Tibial artery (tissue), 4 donors: Measurements from ENCODE around the gene RASL12.
"Not testable (repeated sequence)": the region's sequence is repeated elsewhere in the genome, so short reads cannot be mapped to it uniquely, and the experiment has no call there.

ENCODE experiments used
- DNase-seq, 2 donors: peaks; one replicate each; pipeline ENCODE4 v3.0.0-alpha.2; 2019
- H3K27ac ChIP-seq, 2 donors: fragments of 200-600 bp; sonication (generic) in 1 of 2; 1 replicate in 1 of 2; 2 replicates in 1 of 2; pipeline ENCODE4 v1.5.1; 2018 to 2019; ENCODE audit warnings: mild to moderate bottlenecking in 1 of 2
- H3K27me3 ChIP-seq, 2 donors: fragments of 200-600 bp; sonication (generic) in 1 of 2; one replicate each; pipeline versions ENCODE4 v1.5.1 to v1.6.0; 2016 to 2019
- H3K36me3 ChIP-seq, 3 donors: fragments of 200-600 bp; sonication (generic) in 2 of 3; one replicate each; pipeline ENCODE4 v1.5.1; 2016 to 2019; ENCODE audit warnings: mild to moderate bottlenecking in 2 of 3
- H3K4me1 ChIP-seq, 4 donors: fragments of 200-600 bp; sonication (generic) in 2 of 4; 1 replicate in 3 of 4; 2 replicates in 1 of 4; pipeline ENCODE4 v1.5.1; 2016 to 2019
- H3K4me3 ChIP-seq, 2 donors: fragments of 200-600 bp; sonication (generic) in 1 of 2; 1 replicate in 1 of 2; 2 replicates in 1 of 2; pipeline ENCODE4 v1.5.1; 2018 to 2019; ENCODE audit warnings: mild to moderate bottlenecking in 2 of 2
- H3K9me3 ChIP-seq, 3 donors: fragments of 200-600 bp; sonication (generic) in 1 of 3; one replicate each; pipeline ENCODE4 v1.5.1; 2016 to 2019
- CTCF ChIP-seq, 2 experiments: fragments of 200-600 bp in 1 of 2; fragments of 450-650 bp in 1 of 2; IDR thresholded peaks; one replicate each; pipeline ENCODE4 v1.5.1; 2017 to 2019; ENCODE audit warnings: antibody characterized with exemption in 2 of 2, mild to moderate bottlenecking in 1 of 2, moderate library complexity in 1 of 2
- intact Hi-C: fragments of 100-400 bp; cut with DNase I; formaldehyde crosslinking; loops from one replicate; pipeline ENCODE4 v1.15.0; 2023; ENCODE audit warnings: low total_unique reads

RASL12 gene

GRCh38 chr15:65105038-65105437 lies 37.2 kb upstream of the RASL12 start:
- intact Hi-C loops: no loop called here
- Histone ChIP-seq H3K27me3 (no peaks in the 10 kb centered on the region), H3K27ac (no peak overlapping the region), H3K4me1 (peaks cover 0 to 18% (median 8%) of the 10 kb centered on the region in 4 donors), H3K9me3 (no peaks in the 10 kb centered on the region), H3K36me3 (peaks cover 15 to 42% (median 33%) of the 10 kb centered on the region in 3 donors), H3K4me3 (no peak overlapping the region)
- TF ChIP-seq CTCF (IDR thresholded peaks at IDR 0.05): no peak
- peak in 1 of 2 donors; percentile 24 for DNase-seq

GRCh38 chr15:65102912-65103311 lies 35.1 kb upstream of the RASL12 start:
- H3K27me3 ChIP-seq: no peaks in the 10 kb centered on the region
- no peak for DNase-seq
- no peak overlapping the region for H3K27ac ChIP-seq
- intact Hi-C loops: loop anchor here (2.0 kb wide), 1 partner anchor 70 kb away; no protein-coding TSS in a partner anchor
- no peak overlapping the region for H3K4me3 ChIP-seq
- H3K4me1 ChIP-seq: peaks cover 0 to 18% (median 8%) of the 10 kb centered on the region in 4 donors
- no peak for TF ChIP-seq CTCF (IDR thresholded peaks at IDR 0.05)
- H3K9me3 ChIP-seq: no peaks in the 10 kb centered on the region
- H3K36me3 ChIP-seq: peaks cover 33 to 63% (median 52%) of the 10 kb centered on the region in 3 donors

GRCh38 chr15:65101891-65102708 lies 34.3 kb upstream of the RASL12 start:
- H3K4me1 ChIP-seq: peaks cover 0 to 19% (median 8%) of the 10 kb centered on the region in 4 donors
- no peak overlapping the region for H3K4me3 ChIP-seq
- H3K36me3 ChIP-seq: peaks cover 33 to 71% (median 60%) of the 10 kb centered on the region in 3 donors
- intact Hi-C loops: loop anchor here (2.0 kb wide), 1 partner anchor 69 kb away; no protein-coding TSS in a partner anchor
- H3K27ac ChIP-seq: peak overlapping the region; percentile 29 to 53
- no peaks in the 10 kb centered on the region for H3K9me3 ChIP-seq
- H3K27me3 ChIP-seq: no peaks in the 10 kb centered on the region
- TF ChIP-seq CTCF (IDR thresholded peaks at IDR 0.05): no peak
- DNase-seq: peak in 1 of 2 donors; percentile 65

- H3K4me3 ChIP-seq: no peak overlapping the region
- peak; percentile 76 to 81 for DNase-seq
- H3K36me3 ChIP-seq: peaks cover 33 to 75% (median 60%) of the 10 kb centered on the region in 3 donors
- H3K4me1 ChIP-seq: peaks cover 0 to 23% (median 9%) of the 10 kb centered on the region in 4 donors
- intact Hi-C loops: no loop called here
- no peaks in the 10 kb centered on the region for H3K27me3 ChIP-seq
- H3K9me3 ChIP-seq: no peaks in the 10 kb centered on the region
- peak overlapping the region; percentile 29 to 53 for H3K27ac ChIP-seq
- TF ChIP-seq CTCF (IDR thresholded peaks at IDR 0.05): peak; percentile 78 to 87
These were observed 33.7 kb upstream of the RASL12 start for GRCh38 chr15:65101411-65101890.

- Histone ChIP-seq H3K36me3 (peaks cover 25 to 66% (median 55%) of the 10 kb centered on the region in 3 donors), H3K27me3 (no peaks in the 10 kb centered on the region), H3K4me1 (peaks cover 0 to 32% (median 17%) of the 10 kb centered on the region in 4 donors), H3K9me3 (no peaks in the 10 kb centered on the region), H3K4me3 (no peak overlapping the region), H3K27ac (peak overlapping the region in 1 of 2 donors; percentile 53)
- DNase-seq: peak in 1 of 2 donors; percentile 65
- intact Hi-C loops: no loop called here
- TF ChIP-seq CTCF (IDR thresholded peaks at IDR 0.05): no peak
These were observed 32.7 kb upstream of the RASL12 start for GRCh38 chr15:65100442-65100841.

- H3K9me3 ChIP-seq, H3K27me3 ChIP-seq, intact Hi-C loops, H3K4me3 ChIP-seq: not testable (repeated sequence)
- Histone ChIP-seq H3K27ac (peak overlapping the region in 1 of 2 donors; percentile 53), H3K36me3 (peaks cover 18 to 59% (median 48%) of the 10 kb centered on the region in 3 donors), H3K4me1 (peaks cover 2 to 39% (median 24%) of the 10 kb centered on the region in 4 donors)
- peak in 1 of 2 donors; percentile 19 for DNase-seq
These were observed 32.0 kb upstream of the RASL12 start for GRCh38 chr15:65099801-65100200.
